DOHH2 (cell line): ENCODE measurements around the gene BLID.

Source experiments
- CTCF ChIP-seq: fragments of 200-600 bp; sonication (generic); IDR thresholded peaks from one replicate; pipeline ENCODE4 v1.5.1; 2014; ENCODE audit warnings: antibody characterized with exemption, mild to moderate bottlenecking, low read depth, low read length; ENCODE audit not compliant: poor library complexity, severe bottlenecking
- EZH2phosphoT487 ChIP-seq: fragments of 200-600 bp; sonication (generic); IDR thresholded peaks from 2 replicates; pipeline ENCODE4 v1.6.1; 2017; ENCODE audit warnings: borderline replicate concordance, mild to moderate bottlenecking, antibody characterized with exemption, low read length, moderate library complexity, mixed read lengths

GRCh38 chr11:122098261-122098980 lies 17.6 kb downstream of the BLID start:
- TF ChIP-seq CTCF (no peak), EZH2phosphoT487 (no peak)
